Thoracic aorta (tissue), 2 donors: ENCODE data around the gene KIFAP3. TPM values are rescaled to one million over a fixed set of nuclear protein-coding genes. Genes with fewer than 3 reads are reported as not detected.
A peak's percentile ranks its signal among the peaks of the same experiment; 100 is the strongest.

ENCODE experiments used
- ATAC-seq: fragments of 150-250 bp; one replicate; pipeline ENCODE4 v1.8.0; 2017; ENCODE audit warnings: low read depth; ENCODE audit not compliant: insufficient number of reproducible peaks, low FRiP score
- DNase-seq: peaks from one replicate; pipeline ENCODE4 v3.0.0-alpha.2; 2020; ENCODE audit warnings: low spot score
- H3K27ac ChIP-seq, 2 donors: fragments of 200-600 bp; sonication (generic); 1 replicate in 1 of 2; 2 replicates in 1 of 2; pipeline ENCODE4 v1.5.1; 2016; ENCODE audit warnings: mild to moderate bottlenecking in 2 of 2, moderate library complexity in 2 of 2
- H3K27me3 ChIP-seq: fragments of 200-600 bp; sonication (generic); replicated peaks from 2 replicates; pipeline ENCODE4 v1.6.0; 2016; ENCODE audit warnings: mild to moderate bottlenecking; ENCODE audit not compliant: insufficient read depth
- H3K36me3 ChIP-seq: fragments of 200-600 bp; sonication (generic); one replicate; pipeline ENCODE4 v1.5.1; 2016
- H3K4me1 ChIP-seq, 2 donors: fragments of 200-600 bp; sonication (generic); 1 replicate in 1 of 2; 2 replicates in 1 of 2; pipeline versions ENCODE4 v1.5.1 to v1.6.0; 2016; ENCODE audit warnings: low read depth in 2 of 2, mild to moderate bottlenecking in 1 of 2; ENCODE audit not compliant: control insufficient read depth in 1 of 2
- H3K4me3 ChIP-seq: fragments of 200-600 bp; sonication (generic); 2 replicates; pipeline ENCODE4 v1.5.1; 2016; ENCODE audit warnings: mild to moderate bottlenecking
- H3K9me3 ChIP-seq: fragments of 200-600 bp; sonication (generic); 2 replicates; pipeline ENCODE4 v1.5.1; 2016
- total RNA-seq, 2 donors: library from RNA; depleted of rRNA; stranded (reverse); fragments of >200 nt; gene quantifications; one replicate each; pipeline versions ENCODE4 v1.1.0 to v1.2.3, GENCODE V29; 2016
- TF ChIP-seq, protein P1 (sequence below): fragments of 200-600 bp; sonication (generic); IDR thresholded peaks from one replicate; pipeline ENCODE4 v1.5.1; 2019; ENCODE audit warnings: antibody characterized with exemption

The KIFAP3 gene
- total RNA-seq, 2 donors from 2014 or later: 23.6 to 43.8 TPM

DNA sequence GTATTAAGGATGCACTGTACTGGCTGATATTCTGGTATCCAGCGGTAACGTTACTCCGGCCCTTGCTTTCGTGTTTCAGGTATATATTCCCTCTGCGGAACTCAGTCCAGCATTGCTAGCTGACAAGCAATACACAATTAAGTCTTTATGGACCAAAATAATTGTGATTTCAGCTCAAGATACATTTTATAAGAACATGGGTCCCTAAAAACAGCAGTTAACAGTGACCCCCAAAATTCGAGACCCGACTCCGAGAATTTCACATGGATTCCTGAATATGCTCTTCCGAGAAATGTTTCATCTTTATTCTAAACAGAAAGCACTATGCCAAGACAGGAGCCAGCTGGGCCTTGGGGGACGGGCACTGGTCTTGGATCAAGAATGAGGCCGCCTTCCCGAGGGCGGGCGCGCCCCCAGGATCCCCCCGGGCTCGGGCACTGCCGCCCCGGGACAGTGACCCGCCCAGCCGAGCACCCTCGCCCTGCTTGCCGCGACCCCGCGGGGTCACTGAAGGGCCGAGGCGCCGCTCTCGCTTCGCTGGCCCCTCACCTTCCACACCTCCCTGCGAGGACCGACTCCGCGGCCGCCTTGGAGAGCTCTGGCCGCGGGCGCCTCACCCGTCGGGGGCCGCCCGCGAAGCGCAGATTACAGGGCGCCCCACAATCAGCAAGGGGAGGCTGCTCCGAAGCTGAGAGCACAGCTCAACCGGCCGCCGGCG, 181.4 kb downstream of the KIFAP3 start:
- Histone ChIP-seq H3K27ac (peak overlapping the region; percentile 92 to 95), H3K9me3 (no peaks in the 10 kb centered on the region), H3K36me3 (peaks cover 3% of the 10 kb centered on the region), H3K4me1 (peaks cover 12 to 26% of the 10 kb centered on the region in 2 donors), H3K4me3 (peak overlapping the region; percentile 98), H3K27me3 (no peaks in the 10 kb centered on the region)
- DNase-seq: no peak
- TF ChIP-seq, protein P1, sequence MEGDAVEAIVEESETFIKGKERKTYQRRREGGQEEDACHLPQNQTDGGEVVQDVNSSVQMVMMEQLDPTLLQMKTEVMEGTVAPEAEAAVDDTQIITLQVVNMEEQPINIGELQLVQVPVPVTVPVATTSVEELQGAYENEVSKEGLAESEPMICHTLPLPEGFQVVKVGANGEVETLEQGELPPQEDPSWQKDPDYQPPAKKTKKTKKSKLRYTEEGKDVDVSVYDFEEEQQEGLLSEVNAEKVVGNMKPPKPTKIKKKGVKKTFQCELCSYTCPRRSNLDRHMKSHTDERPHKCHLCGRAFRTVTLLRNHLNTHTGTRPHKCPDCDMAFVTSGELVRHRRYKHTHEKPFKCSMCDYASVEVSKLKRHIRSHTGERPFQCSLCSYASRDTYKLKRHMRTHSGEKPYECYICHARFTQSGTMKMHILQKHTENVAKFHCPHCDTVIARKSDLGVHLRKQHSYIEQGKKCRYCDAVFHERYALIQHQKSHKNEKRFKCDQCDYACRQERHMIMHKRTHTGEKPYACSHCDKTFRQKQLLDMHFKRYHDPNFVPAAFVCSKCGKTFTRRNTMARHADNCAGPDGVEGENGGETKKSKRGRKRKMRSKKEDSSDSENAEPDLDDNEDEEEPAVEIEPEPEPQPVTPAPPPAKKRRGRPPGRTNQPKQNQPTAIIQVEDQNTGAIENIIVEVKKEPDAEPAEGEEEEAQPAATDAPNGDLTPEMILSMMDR: no peak
- no peak for ATAC-seq

DNA sequence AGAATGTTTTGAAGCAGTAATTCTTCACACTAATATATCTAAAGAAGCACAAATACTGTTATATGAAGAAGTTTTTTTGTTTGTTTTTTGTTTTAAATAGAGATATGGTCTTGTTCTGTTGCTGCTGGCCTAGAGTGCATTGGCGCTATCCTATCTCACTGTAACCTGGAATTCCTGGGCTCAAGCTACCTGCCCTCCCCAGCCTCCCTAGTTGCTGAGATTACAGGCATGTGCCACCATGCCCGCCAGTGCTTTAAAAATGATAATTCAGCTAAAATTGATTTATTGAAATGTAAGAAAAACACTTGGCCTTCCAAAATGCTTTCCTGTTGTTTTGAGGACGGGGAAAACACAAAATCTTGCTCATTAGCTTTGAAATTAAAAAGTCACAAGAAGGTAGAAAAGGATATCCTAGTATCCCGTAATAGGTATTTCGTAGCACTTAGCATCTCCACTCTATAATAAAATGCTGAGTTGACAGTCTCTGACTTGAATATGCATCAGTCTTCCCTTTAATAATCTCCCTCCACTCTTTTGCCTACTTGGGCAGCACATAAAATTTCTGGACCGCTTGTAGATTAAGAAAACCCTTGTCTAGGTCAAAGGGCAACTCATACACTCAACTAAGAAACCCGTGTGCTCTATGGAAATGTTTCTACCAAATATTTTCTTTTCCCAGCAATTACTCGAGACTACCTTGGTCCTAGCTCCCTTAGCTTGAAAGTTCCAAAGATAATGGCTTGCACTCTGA, 182.1 kb downstream of the KIFAP3 start:
- peaks cover 12 to 26% of the 10 kb centered on the region in 2 donors for H3K4me1 ChIP-seq
- no peak for DNase-seq
- no peaks in the 10 kb centered on the region for H3K9me3 ChIP-seq
- TF ChIP-seq, protein P1: no peak
- peaks cover 6% of the 10 kb centered on the region for H3K36me3 ChIP-seq
- no peaks in the 10 kb centered on the region for H3K27me3 ChIP-seq
- H3K4me3 ChIP-seq: peak overlapping the region; percentile 98
- H3K27ac ChIP-seq: peak overlapping the region in 1 of 2 donors; percentile 95
- no peak for ATAC-seq

DNA sequence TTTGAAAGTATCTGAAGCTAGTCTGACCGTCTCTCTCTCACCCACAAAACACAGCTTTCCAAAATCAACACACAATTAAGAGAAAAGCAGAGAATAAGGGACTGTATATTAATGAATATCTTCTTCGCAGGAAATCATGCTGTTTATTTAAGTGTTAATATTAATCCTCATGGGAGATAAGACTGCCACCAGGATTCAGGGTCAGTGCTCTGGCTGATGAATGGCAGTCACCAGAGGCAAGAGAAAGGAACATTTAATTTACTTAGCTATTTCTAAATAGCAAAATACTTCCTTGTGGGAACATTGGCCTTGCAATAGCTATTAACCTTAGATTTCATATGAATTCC, 183.0 kb downstream of the KIFAP3 start:
- H3K27ac ChIP-seq: no peak overlapping the region
- TF ChIP-seq, protein P1: no peak
- H3K4me3 ChIP-seq: no peak overlapping the region

DNA sequence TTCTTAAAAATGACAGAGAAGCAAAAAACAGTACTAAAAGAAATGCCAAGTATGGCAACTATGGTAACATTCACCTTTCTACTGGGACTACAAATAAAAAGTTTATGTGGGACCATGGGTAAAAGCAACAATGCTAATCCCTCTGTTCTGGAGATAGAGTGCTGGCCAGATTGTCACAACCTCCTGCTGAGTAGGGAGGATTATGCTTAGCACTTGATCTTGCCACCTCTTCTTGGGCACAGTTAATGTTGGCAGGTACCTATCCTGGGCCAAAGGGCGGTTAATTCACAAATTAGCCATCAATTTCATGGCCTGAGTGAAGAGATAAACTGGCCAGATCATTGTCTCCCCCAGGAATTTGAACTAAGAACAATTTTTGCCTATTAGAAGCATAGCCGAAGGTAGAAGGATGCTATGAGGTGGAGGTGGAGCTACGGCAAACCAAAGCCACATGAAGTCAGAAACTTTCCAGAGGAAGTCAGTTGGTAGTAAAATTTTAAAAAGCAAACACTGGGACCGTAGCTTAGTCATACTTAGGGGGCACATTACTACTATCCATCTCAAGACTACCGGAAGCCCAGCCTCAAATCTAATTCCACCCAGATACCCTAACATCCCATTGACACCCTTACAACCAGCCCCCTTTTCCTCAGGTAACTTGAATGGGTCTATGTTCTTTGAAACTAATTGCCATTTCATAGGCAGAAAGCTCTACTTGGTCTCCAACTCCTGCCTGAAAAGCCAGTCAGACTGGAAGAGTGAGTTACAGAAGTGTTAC, 183.5 kb downstream of the KIFAP3 start:
- H3K27me3 ChIP-seq: no peaks in the 10 kb centered on the region
- peaks cover 6% of the 10 kb centered on the region for H3K36me3 ChIP-seq
- H3K4me3 ChIP-seq: no peak overlapping the region
- TF ChIP-seq, protein P1: no peak
- no peak overlapping the region for H3K27ac ChIP-seq
- peaks cover 12 to 26% of the 10 kb centered on the region in 2 donors for H3K4me1 ChIP-seq
- no peak for ATAC-seq
- no peaks in the 10 kb centered on the region for H3K9me3 ChIP-seq
- no peak for DNase-seq

More for the DNA sequence above, 183.0 kb downstream of the KIFAP3 start:
- no peaks in the 10 kb centered on the region for H3K9me3 ChIP-seq
- H3K4me1 ChIP-seq: peaks cover 12 to 26% of the 10 kb centered on the region in 2 donors
- H3K27me3 ChIP-seq: no peaks in the 10 kb centered on the region
- peaks cover 6% of the 10 kb centered on the region for H3K36me3 ChIP-seq
- DNase-seq (no peak), ATAC-seq (no peak)

DNA sequence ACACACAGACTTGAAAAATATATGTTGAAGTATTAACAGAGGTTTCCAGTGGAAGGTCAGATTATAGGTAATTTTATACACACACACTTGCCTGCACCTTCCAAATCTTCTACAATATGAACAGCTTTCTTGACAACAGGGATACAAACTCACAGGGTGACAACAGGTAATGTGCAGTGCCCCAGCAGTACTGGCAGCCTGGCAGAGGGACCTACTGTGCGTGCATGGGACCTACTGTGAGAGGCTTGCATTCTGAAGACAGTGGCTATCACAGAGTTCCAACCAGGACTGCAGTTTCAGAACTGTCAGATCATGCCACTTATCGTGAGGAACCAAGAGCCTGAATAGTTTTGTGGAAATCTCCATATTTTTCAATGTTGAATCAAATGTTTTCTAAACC, 184.6 kb downstream of the KIFAP3 start:
- peaks cover 13% of the 10 kb centered on the region for H3K36me3 ChIP-seq
- ATAC-seq: no peak

More for the DNA sequence above, 184.6 kb downstream of the KIFAP3 start:
- Histone ChIP-seq H3K27me3 (no peaks in the 10 kb centered on the region), H3K4me1 (peaks cover 12 to 26% of the 10 kb centered on the region in 2 donors), H3K27ac (no peak overlapping the region), H3K9me3 (no peaks in the 10 kb centered on the region), H3K4me3 (no peak overlapping the region)
- TF ChIP-seq, protein P1: no peak
- DNase-seq: no peak
